Measurements from ENCODE around the gene OGFR.

DNA sequence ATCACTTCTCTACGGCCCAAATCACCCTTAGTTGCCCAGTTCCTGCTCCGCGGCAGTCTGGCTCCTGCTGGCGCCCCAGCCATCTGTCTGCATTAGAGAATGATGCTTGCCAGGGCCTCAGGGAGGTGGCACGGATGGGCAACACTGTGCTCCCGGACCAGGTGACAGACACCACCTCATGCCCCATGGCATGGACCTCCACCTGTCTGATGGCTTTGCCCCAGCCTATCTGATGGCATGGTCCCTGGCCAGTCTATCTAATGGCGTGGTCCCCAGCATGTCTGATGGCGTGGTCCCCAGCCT lies 27.2 kb upstream of the OGFR start:
- TF ChIP-seq CTCF (IDR thresholded peaks at IDR 0.05): no peak
- TF ChIP-seq POLR2A (IDR thresholded peaks at IDR 0.05): no peak

Data from adrenal gland (tissue), 5 donors.